HepG2 (cell line): ENCODE data around the gene ATG2B. TPM values are rescaled to one million over a fixed set of nuclear protein-coding genes. Genes with fewer than 3 reads are reported as not detected.
A peak's percentile ranks its signal among the peaks of the same experiment; 100 is the strongest.

ENCODE experiments used
- ATAC-seq: fragments of 200-7000 bp; cut with Tn5 transposase; 3 replicates; pipeline ENCODE4 v1.9.1; 2020; ENCODE audit warnings: mild to moderate bottlenecking, moderate library complexity
- BruUV-seq: library from RNA; stranded (reverse); fragments of 400-500 nt; replicated peaks from 2 replicates; lab custom pipeline; 2021; lab: Mats Ljungman, UMichigan
- CTCF ChIA-PET: fragments of 300-600 bp; formaldehyde crosslinking; extraction: SDS; loops from one replicate; lab custom pipeline; 2021; ENCODE audit warnings: low total read pairs, inconsistent platforms, low intra/inter-chr PET ratio; lab: Yijun Ruan, JAX
- POLR2A ChIA-PET: fragments of 350-600 bp; sonication (Branson Sonifier 250); formaldehyde crosslinking; loops from one replicate; lab custom pipeline; 2020; ENCODE audit warnings: antibody characterized with exemption, inconsistent platforms; lab: Yijun Ruan, JAX
- DNase-seq: peaks from one replicate; pipeline ENCODE4 v3.0.0-alpha.2; 2015; ENCODE audit warnings: low spot score
- FAIRE-seq: peaks from 3 replicates; lab custom pipeline; 2011; peaks lifted over from hg19 to GRCh38; lab: Jason Lieb, UNC
- H2AFZ ChIP-seq: one replicate; pipeline ENCODE4 v1.6.1; 2011; ENCODE audit warnings: low read length, inconsistent platforms
- H3K27ac ChIP-seq: fragments of 300-600 bp; 3 replicates; pipeline ENCODE4 v1.8.0; 2011; ENCODE audit warnings: mixed run types, mild to moderate bottlenecking, mixed read lengths, low read length, inconsistent platforms; ENCODE audit not compliant: insufficient read depth; ENCODE audit errors: extremely low read length
- H3K27me3 ChIP-seq, 2 experiments: fragments of 200-600 bp in 1 of 2; 2 replicates in 1 of 2; 3 replicates in 1 of 2; pipeline versions ENCODE4 v1.6.0 to v1.8.0; 2011; ENCODE audit warnings: low read length in 2 of 2, mild to moderate bottlenecking in 2 of 2, moderate library complexity in 2 of 2, inconsistent platforms in 1 of 2; ENCODE audit not compliant: insufficient read depth in 2 of 2, control insufficient read depth in 1 of 2
- H3K36me3 ChIP-seq, 2 experiments: fragments of 200-600 bp in 1 of 2; replicated peaks in 1 of 2; 2 replicates in 1 of 2; 3 replicates in 1 of 2; pipeline versions ENCODE4 v1.5.1 to v1.8.0; 2011; ENCODE audit warnings: low read length in 2 of 2, inconsistent platforms in 1 of 2; ENCODE audit not compliant: insufficient read depth in 2 of 2, control insufficient read depth in 1 of 2
- H3K4me1 ChIP-seq: 2 replicates; pipeline ENCODE4 v1.5.1; 2012; ENCODE audit warnings: low read length, inconsistent platforms; ENCODE audit not compliant: insufficient read depth
- H3K4me2 ChIP-seq: 2 replicates; pipeline ENCODE4 v1.6.0; 2011; ENCODE audit warnings: low read depth, low read length, inconsistent platforms
- H3K4me3 ChIP-seq, 3 experiments: fragments of 200-600 bp in 1 of 3; sonication (generic), shearing (Covaris generic) in 1 of 3; replicated peaks in 1 of 3; 2 replicates each; pipeline ENCODE4 v1.5.1; 2011 to 2016; ENCODE audit warnings: low read length in 3 of 3, inconsistent platforms in 2 of 3, low read depth in 2 of 3, mild to moderate bottlenecking in 2 of 3, control low read depth in 1 of 3, mixed read lengths in 1 of 3; ENCODE audit not compliant: insufficient read depth in 1 of 3
- H3K79me2 ChIP-seq: one replicate; pipeline ENCODE4 v1.6.1; 2011; ENCODE audit warnings: low read length, inconsistent platforms; ENCODE audit not compliant: insufficient read depth
- H3K9ac ChIP-seq: 2 replicates; pipeline ENCODE4 v1.6.0; 2011; ENCODE audit warnings: mild to moderate bottlenecking, low read depth, low read length, inconsistent platforms; ENCODE audit not compliant: insufficient read depth
- H3K9me3 ChIP-seq: 2 replicates; pipeline ENCODE4 v1.5.1; 2012; ENCODE audit warnings: mild to moderate bottlenecking, low read length
- H4K20me1 ChIP-seq: 2 replicates; pipeline ENCODE4 v1.6.0; 2011; ENCODE audit warnings: inconsistent platforms, mild to moderate bottlenecking, low read length, moderate library complexity; ENCODE audit not compliant: insufficient read depth
- KDM4B ChIP-seq: sonication (generic); formaldehyde crosslinking; IDR thresholded peaks from 2 replicates; pipeline ENCODE4 v1.4.0; 2020; ENCODE audit warnings: missing genetic modification reagents
- MED8 ChIP-seq: sonication (generic); formaldehyde crosslinking; IDR thresholded peaks from 2 replicates; pipeline ENCODE4 v1.8.1; 2023; ENCODE audit warnings: mild to moderate bottlenecking, missing genetic modification reagents; ENCODE audit not compliant: insufficient replicate concordance
- RXRA ChIP-seq: sonication (generic); formaldehyde crosslinking; IDR thresholded peaks from 2 replicates; pipeline ENCODE4 v1.5.1; 2020; ENCODE audit warnings: missing genetic modification reagents
- SALL2 ChIP-seq: sonication (generic); formaldehyde crosslinking; IDR thresholded peaks from 2 replicates; pipeline ENCODE4 v1.8.1; 2023; ENCODE audit warnings: mild to moderate bottlenecking, missing genetic modification reagents, inconsistent platforms
- WGBS: methylation state at CpG from one replicate; pipeline ENCODE4 v1.1.6; 2017; ENCODE audit warnings: low lambda C conversion rate; 5-methylcytosine and 5-hydroxymethylcytosine counted together
- in situ Hi-C: cut with HindIII; loops from 2 replicates; pipeline ENCODE4 v1.10.0; 2017; ENCODE audit warnings: low pct_unique_long_range_greater_than_20kb; ENCODE audit not compliant: extremely low pct_ligation_motif_present
- intact Hi-C: fragments of 100-400 bp; cut with micrococcal nuclease; formaldehyde crosslinking; loops from one replicate; pipeline ENCODE4 v1.10.0; 2022; ENCODE audit not compliant: unreplicated experiment
- polyA plus RNA-seq, 8 experiments: library from polyadenylated mRNA; depleted of rRNA in 3 of 8; stranded (reverse) in 7 of 8; unstranded in 1 of 8; fragments of >200 nt; fragmentation: Illumina TruSeq in 4 of 8; extraction: Trizol in 4 of 8; gene quantifications; 2 replicates each; pipeline versions ENCODE4 v1.2.1 to v1.2.3, GENCODE V29; 2011 to 2016; ENCODE audit warnings: low read depth in 4 of 8, missing spikeins in 1 of 8, mixed read lengths in 1 of 8; ENCODE audit not compliant: insufficient read depth in 1 of 8
- total RNA-seq, 5 experiments: library from RNA; depleted of rRNA; stranded (reverse); fragments of >200 nt; fragmentation: Illumina TruSeq; extraction: Trizol; gene quantifications; 2 replicates each; pipeline ENCODE4 v1.2.3, GENCODE V29; 2016; ENCODE audit warnings: low read depth in 1 of 5

ATG2B gene
- total and polyA plus RNA-seq, 2 of the 13 experiments (the other 11 are each of a cell fraction or from before 2014, with no cell fraction given), result 7.4 to 7.5 TPM

DNA sequence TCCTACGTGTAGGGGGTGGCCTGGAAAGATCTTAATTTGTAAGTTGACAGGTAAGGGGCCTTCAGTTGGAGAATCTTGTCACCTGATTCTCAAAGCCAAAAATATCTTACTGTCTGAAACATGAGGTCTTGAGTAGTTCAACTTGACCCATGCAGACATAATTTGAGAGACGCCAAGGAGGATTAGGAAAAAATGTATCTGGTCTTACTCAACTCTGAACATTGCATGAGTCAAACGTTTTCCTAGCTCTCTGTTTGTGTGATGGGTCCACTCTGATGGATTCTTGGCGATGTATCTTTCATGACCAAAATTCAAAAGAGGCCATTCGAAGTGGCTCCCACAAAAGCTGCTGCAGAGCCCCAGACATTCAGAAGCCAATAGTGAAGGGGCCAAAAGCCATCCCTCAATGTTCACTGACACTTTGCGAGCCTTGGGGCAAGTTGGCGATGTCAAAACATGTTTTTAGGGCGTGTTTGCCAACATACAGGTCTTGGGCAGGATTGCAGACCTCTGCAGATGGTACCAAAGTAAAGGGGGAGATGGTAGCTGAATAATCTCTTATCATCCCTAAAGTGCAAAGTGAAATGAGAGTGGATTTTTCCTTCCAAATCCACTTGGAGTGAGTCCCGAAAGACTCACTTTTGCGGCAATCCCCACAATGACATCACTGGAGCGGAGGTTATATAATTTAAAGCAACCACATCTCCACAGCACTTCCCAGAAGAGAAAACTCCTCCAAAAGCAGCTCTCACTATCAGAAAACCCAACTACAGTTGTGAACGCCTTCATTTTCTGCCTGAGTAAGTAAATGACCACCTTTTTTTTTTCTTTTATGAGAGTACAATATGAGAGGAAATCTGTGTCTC, 107.4 kb downstream of the ATG2B start, which contains the start of gene BDKRB1 (continued):
- no peak for TF ChIP-seq KDM4B (CRISPR knock-in tag)

DNA sequence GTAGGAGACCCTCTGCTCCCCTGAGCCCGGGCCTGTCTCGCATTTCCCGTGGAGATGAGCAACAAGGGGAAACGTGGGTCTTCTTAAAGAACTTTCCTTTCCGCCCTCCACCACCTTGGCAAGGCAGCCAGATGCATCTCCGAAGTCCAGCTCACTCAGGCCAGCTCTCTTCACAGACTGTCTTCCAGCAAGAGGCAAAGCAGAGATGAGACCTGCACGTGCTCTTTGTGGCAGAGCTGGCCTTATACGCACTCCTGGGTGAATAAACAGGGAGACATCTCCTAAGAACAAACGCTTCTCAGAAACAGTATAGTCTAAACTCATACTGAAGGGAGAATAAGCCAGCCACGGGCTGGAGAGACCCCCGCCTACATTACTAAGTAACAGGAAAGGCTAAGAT, 108.5 kb downstream of the ATG2B start:
- H4K20me1 ChIP-seq, result no peaks in the 10 kb centered on the region
- in situ Hi-C loops (no loop called here), intact Hi-C loops (no loop called here)
- no TSS peak for BruUV-seq
- no peaks in the 10 kb centered on the region for H3K4me1 ChIP-seq
- FAIRE-seq (no peak), DNase-seq (no peak), ATAC-seq (no peak)
- no peak overlapping the region for H3K27ac ChIP-seq
- no peak overlapping the region for H3K4me3 ChIP-seq
- ChIA-PET CTCF (no interaction called here), POLR2A (no interaction called here)
- H3K9me3 ChIP-seq, result no peaks in the 10 kb centered on the region
- no peaks in the 10 kb centered on the region for H3K79me2 ChIP-seq
- no peak for TF ChIP-seq SALL2 (CRISPR knock-in tag)
- no peak for TF ChIP-seq RXRA (CRISPR knock-in tag)
- H3K27me3 ChIP-seq, result peaks cover 0 to 29% of the 10 kb centered on the region in 2 experiments; a peak in 2 of 5 replicates
- no peaks in the 10 kb centered on the region for H3K36me3 ChIP-seq
- H3K9ac ChIP-seq, result no peak overlapping the region
- WGBS, result 4% methylated on average over 9 of the region's 11 CpGs
- H3K4me2 ChIP-seq, result no peak overlapping the region
- no peak overlapping the region for H2AFZ ChIP-seq

DNA sequence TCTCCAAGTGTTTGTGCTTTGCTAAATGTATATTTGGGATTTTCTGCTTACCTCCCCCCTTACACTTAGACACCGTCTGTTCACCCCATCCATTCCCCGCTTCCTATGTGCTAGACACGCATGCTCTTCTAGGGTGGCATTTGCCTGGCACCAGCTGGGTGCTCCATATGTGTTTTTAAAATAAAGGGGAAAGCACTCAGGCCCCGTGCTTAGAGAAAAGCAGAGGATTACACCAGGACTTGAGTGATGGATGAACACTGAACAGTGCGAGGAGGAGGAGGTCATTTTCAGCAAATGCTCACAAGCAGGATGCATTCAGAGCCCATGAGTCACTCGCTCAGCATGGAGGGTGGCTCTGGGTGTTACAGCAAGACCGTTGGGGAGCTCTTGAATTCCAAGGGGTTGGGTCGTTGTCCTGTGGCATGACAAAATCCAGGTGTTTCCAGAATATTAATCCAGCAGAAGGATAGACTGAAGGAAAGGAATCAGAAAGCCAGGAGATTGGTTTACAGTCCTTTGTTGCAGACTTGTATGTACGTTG, 110.1 kb downstream of the ATG2B start:
- DNase-seq (no peak), ATAC-seq (peak; percentile 57; the same call in 2 of the 3 replicates), FAIRE-seq (no peak)
- H3K4me1 ChIP-seq, result no peaks in the 10 kb centered on the region
- no peak overlapping the region for H2AFZ ChIP-seq
- POLR2A ChIA-PET, result no interaction called here
- no peaks in the 10 kb centered on the region for H3K36me3 ChIP-seq
- WGBS, result 22% methylated on average over 9 of the region's 9 CpGs
- no peaks in the 10 kb centered on the region for H3K9me3 ChIP-seq
- in situ Hi-C loops (no loop called here), intact Hi-C loops (no loop called here)
- no peak overlapping the region for H3K4me3 ChIP-seq
- H3K9ac ChIP-seq, result no peak overlapping the region
- H3K27ac ChIP-seq, result no peak overlapping the region
- no peak overlapping the region for H3K4me2 ChIP-seq
- BruUV-seq, result no TSS peak
- H3K27me3 ChIP-seq, result peaks cover 0 to 29% of the 10 kb centered on the region in 2 experiments; a peak in 2 of 5 replicates
- CTCF ChIA-PET, result no interaction called here
- TF ChIP-seq MED8, result no peak
- H3K79me2 ChIP-seq, result no peaks in the 10 kb centered on the region
- no peaks in the 10 kb centered on the region for H4K20me1 ChIP-seq
